Endothelial cell of umbilical vein (primary cell): ENCODE data around the gene NLGN1. TPM values are rescaled to one million over a fixed set of nuclear protein-coding genes. Genes with fewer than 3 reads are reported as not detected.

Experiments
- BruUV-seq: library from RNA; stranded (reverse); fragments of 400-500 nt; replicated peaks from 2 replicates; lab custom pipeline; 2021; lab: Mats Ljungman, UMichigan
- CTCF ChIA-PET: fragments of 300-600, 350-600 bp; sonication (Branson Sonifier 250); formaldehyde crosslinking; loops from one replicate; lab custom pipeline; 2021; ENCODE audit warnings: antibody characterized with exemption, inconsistent platforms; lab: Charles Lee
- POLR2A ChIA-PET: fragments of 300-600, 350-600 bp; sonication (Branson Sonifier 250); formaldehyde crosslinking; loops from one replicate; lab custom pipeline; 2021; ENCODE audit warnings: antibody characterized with exemption, inconsistent platforms; lab: Charles Lee
- DNase-seq: peaks from one replicate; pipeline ENCODE4 v3.0.0-alpha.2; 2011; ENCODE audit warnings: low read depth, low spot score
- FAIRE-seq: peaks from 2 replicates; lab custom pipeline; 2011; peaks lifted over from hg19 to GRCh38; lab: Jason Lieb, UNC
- H2AFZ ChIP-seq: 2 replicates; pipeline ENCODE4 v1.6.0; 2012; ENCODE audit warnings: low read depth, low read length, control low read depth, inconsistent platforms
- H3K27ac ChIP-seq: 2 replicates; pipeline ENCODE4 v1.5.1; 2011; ENCODE audit warnings: low read depth, mild to moderate bottlenecking, control low read depth, low read length, moderate library complexity; ENCODE audit not compliant: insufficient read depth
- H3K27me3 ChIP-seq, 2 experiments: 2 replicates each; pipeline versions ENCODE4 v1.6.0 to v1.6.1; 2011; ENCODE audit warnings: low read length in 2 of 2, mixed read lengths in 1 of 2; ENCODE audit not compliant: control insufficient read depth in 2 of 2, insufficient read depth in 2 of 2
- H3K36me3 ChIP-seq, 2 experiments: 2 replicates in 1 of 2; 3 replicates in 1 of 2; pipeline ENCODE4 v1.5.1; 2011; ENCODE audit warnings: low read length in 2 of 2, mild to moderate bottlenecking in 1 of 2, moderate library complexity in 1 of 2; ENCODE audit not compliant: control insufficient read depth in 2 of 2, insufficient read depth in 2 of 2; ENCODE audit errors: extremely low read depth in 1 of 2
- H3K4me1 ChIP-seq: 3 replicates; pipeline ENCODE4 v1.5.1; 2011; ENCODE audit warnings: mild to moderate bottlenecking, low read length; ENCODE audit not compliant: control insufficient read depth, insufficient read depth; ENCODE audit errors: extremely low read depth
- H3K4me2 ChIP-seq: 2 replicates; pipeline ENCODE4 v1.6.1; 2011; ENCODE audit warnings: low read length, control low read depth, mixed read lengths; ENCODE audit not compliant: insufficient read depth
- H3K4me3 ChIP-seq, 3 experiments: fragments of 200-600 bp in 1 of 3; sonication (generic), shearing (Covaris generic) in 1 of 3; replicated peaks in 1 of 3; 2 replicates each; pipeline ENCODE4 v1.5.1; 2011 to 2016; ENCODE audit warnings: control low read depth in 3 of 3, low read length in 3 of 3, mild to moderate bottlenecking in 2 of 3, inconsistent platforms in 1 of 3, low read depth in 1 of 3, moderate library complexity in 1 of 3; ENCODE audit not compliant: insufficient read depth in 1 of 3
- H3K79me2 ChIP-seq: 2 replicates; pipeline ENCODE4 v1.6.0; 2012; ENCODE audit warnings: low read length, inconsistent platforms; ENCODE audit not compliant: control insufficient read depth, insufficient read depth
- H3K9ac ChIP-seq: replicated peaks from 2 replicates; pipeline ENCODE3; 2011; ENCODE audit warnings: low read length, control low read depth; ENCODE audit not compliant: insufficient read depth; ENCODE audit errors: extremely low read depth
- H3K9me1 ChIP-seq: replicated peaks from 3 replicates; pipeline ENCODE4 v1.6.0; 2011; ENCODE audit warnings: mild to moderate bottlenecking, low read length; ENCODE audit not compliant: control insufficient read depth, insufficient read depth; ENCODE audit errors: extremely low read depth
- H3K9me3 ChIP-seq: replicated peaks from 2 replicates; pipeline ENCODE4 v1.5.1; 2012; ENCODE audit warnings: low read length, inconsistent platforms; ENCODE audit not compliant: control insufficient read depth, insufficient read depth
- H4K20me1 ChIP-seq: replicated peaks from 2 replicates; pipeline ENCODE3; 2011; ENCODE audit warnings: mild to moderate bottlenecking, low read length; ENCODE audit not compliant: control insufficient read depth, insufficient read depth; ENCODE audit errors: extremely low read depth
- EZH2 ChIP-seq: IDR thresholded peaks from 2 replicates; pipeline ENCODE4 v1.6.1; 2012; ENCODE audit warnings: borderline replicate concordance, low read depth, mild to moderate bottlenecking, moderate library complexity, low read length, inconsistent platforms; ENCODE audit not compliant: severe bottlenecking
- FOS ChIP-seq: IDR thresholded peaks from 2 replicates; pipeline ENCODE4 v1.6.1; 2011; ENCODE audit warnings: mild to moderate bottlenecking, low read length, moderate library complexity, borderline replicate concordance; ENCODE audit not compliant: insufficient read depth
- GATA2 ChIP-seq: IDR thresholded peaks from 2 replicates; pipeline ENCODE4 v1.7.0; 2011; ENCODE audit warnings: low read depth, mild to moderate bottlenecking, moderate library complexity, mixed read lengths, low read length; ENCODE audit not compliant: insufficient read length, insufficient read depth
- JUN ChIP-seq: IDR thresholded peaks from 2 replicates; pipeline ENCODE4 v1.6.1; 2011; ENCODE audit warnings: borderline replicate concordance, low read depth; ENCODE audit not compliant: insufficient read length, insufficient read depth
- MYC ChIP-seq: IDR thresholded peaks from one replicate; pipeline ENCODE4 v1.6.1; 2011; ENCODE audit warnings: mild to moderate bottlenecking, low read depth, low read length
- POLR2A ChIP-seq: IDR thresholded peaks from 2 replicates; pipeline ENCODE4 v1.6.1; 2012; ENCODE audit warnings: low read depth, mild to moderate bottlenecking, control low read depth, low read length
- POLR2AphosphoS5 ChIP-seq: IDR thresholded peaks from 2 replicates; pipeline ENCODE4 v1.6.1; 2012; ENCODE audit warnings: low read depth, mild to moderate bottlenecking, control low read depth, low read length, moderate library complexity; ENCODE audit not compliant: insufficient read depth
- dilution Hi-C: fragments of 300-500 bp; cut with MboI; formaldehyde crosslinking; loops from one replicate; pipeline ENCODE4 v1.15.0; 2019; ENCODE audit warnings: low sequenced_read_pairs; ENCODE audit not compliant: extremely low pct_ligation_motif_present
- intact Hi-C: fragments of 100-400 bp; cut with micrococcal nuclease; formaldehyde crosslinking; loops from one replicate; pipeline ENCODE4 v1.10.0; 2022
- polyA plus RNA-seq, 4 experiments: library from polyadenylated mRNA; depleted of rRNA in 3 of 4; stranded (reverse) in 3 of 4; unstranded in 1 of 4; fragments of >200 nt; gene quantifications; 2 replicates each; pipeline versions ENCODE4 v1.2.1 to v1.2.3, GENCODE V29; 2011 to 2012; ENCODE audit warnings: missing spikeins in 1 of 4
- total RNA-seq: library from RNA; stranded (reverse); gene quantifications from 2 replicates; pipeline ENCODE4 v1.2.3, GENCODE V29; 2021
- TF ChIP-seq, protein P1 (sequence below): IDR thresholded peaks from 2 replicates; pipeline ENCODE4 v1.6.1; 2011; ENCODE audit not compliant: insufficient read depth, insufficient read length
- TF ChIP-seq, protein P2 (sequence below), 2 donors: IDR thresholded peaks; 1 replicate in 1 of 2; 2 replicates in 1 of 2; pipeline ENCODE4 v1.5.1; 2011; ENCODE audit warnings: low read length in 2 of 2, mild to moderate bottlenecking in 2 of 2, moderate library complexity in 2 of 2, control low read depth in 1 of 2, inconsistent platforms in 1 of 2, low read depth in 1 of 2; ENCODE audit not compliant: insufficient read depth in 1 of 2; ENCODE audit errors: extremely low read depth in 1 of 2

Gene NLGN1
- total and polyA plus RNA-seq, 2 donors (not counting 3 experiments of a cell fraction or from before 2014, with no cell fraction given): 7.9 to 16.3 TPM

DNA sequence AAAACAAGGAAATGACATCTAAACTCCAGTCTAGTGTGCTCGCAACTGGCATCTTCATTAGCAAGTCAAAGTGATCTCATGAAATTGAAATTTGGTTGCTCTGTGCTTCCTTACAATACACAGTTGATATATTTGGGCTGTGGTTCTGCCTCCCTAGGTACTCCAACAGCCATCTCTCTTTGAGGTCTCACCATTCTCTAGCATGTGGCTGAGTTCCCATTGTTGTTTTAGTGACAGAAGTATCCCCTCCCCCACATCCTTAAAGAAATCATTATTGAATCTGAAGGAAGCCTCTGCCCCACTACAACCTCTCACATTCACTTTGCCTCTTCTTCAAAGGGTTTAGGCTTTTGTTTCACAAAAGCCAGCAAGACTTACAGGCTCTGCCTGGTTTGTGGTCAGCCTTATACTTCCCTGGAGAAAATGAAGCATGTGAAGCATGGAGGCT is 516.5 kb downstream of the NLGN1 start:
- Histone ChIP-seq H3K4me3 (no peak overlapping the region), H4K20me1 (no peaks in the 10 kb centered on the region), H3K9me3 (no peaks in the 10 kb centered on the region), H3K79me2 (no peaks in the 10 kb centered on the region), H3K9me1 (no peaks in the 10 kb centered on the region), H3K27me3 (no peaks in the 10 kb centered on the region), H2AFZ (no peak overlapping the region), H3K4me2 (no peak overlapping the region), H3K27ac (no peak overlapping the region), H3K36me3 (no peaks in the 10 kb centered on the region), H3K9ac (no peak overlapping the region), H3K4me1 (no peaks in the 10 kb centered on the region)
- DNase-seq (no peak), FAIRE-seq (no peak)
- no peak for TF ChIP-seq MYC
- TF ChIP-seq, protein P1, sequence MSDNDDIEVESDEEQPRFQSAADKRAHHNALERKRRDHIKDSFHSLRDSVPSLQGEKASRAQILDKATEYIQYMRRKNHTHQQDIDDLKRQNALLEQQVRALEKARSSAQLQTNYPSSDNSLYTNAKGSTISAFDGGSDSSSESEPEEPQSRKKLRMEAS: no peak
- no peak for TF ChIP-seq FOS
- TF ChIP-seq POLR2AphosphoS5: no peak
- TF ChIP-seq, protein P2, sequence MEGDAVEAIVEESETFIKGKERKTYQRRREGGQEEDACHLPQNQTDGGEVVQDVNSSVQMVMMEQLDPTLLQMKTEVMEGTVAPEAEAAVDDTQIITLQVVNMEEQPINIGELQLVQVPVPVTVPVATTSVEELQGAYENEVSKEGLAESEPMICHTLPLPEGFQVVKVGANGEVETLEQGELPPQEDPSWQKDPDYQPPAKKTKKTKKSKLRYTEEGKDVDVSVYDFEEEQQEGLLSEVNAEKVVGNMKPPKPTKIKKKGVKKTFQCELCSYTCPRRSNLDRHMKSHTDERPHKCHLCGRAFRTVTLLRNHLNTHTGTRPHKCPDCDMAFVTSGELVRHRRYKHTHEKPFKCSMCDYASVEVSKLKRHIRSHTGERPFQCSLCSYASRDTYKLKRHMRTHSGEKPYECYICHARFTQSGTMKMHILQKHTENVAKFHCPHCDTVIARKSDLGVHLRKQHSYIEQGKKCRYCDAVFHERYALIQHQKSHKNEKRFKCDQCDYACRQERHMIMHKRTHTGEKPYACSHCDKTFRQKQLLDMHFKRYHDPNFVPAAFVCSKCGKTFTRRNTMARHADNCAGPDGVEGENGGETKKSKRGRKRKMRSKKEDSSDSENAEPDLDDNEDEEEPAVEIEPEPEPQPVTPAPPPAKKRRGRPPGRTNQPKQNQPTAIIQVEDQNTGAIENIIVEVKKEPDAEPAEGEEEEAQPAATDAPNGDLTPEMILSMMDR (IDR thresholded peaks at IDR 0.05; ENCODE audit: extremely low read depth in 1 of 2, insufficient read depth in 1 of 2, low read depth in 1 of 2, low read length in 2 of 2): no peak
- TF ChIP-seq EZH2: no peak
- no peak for TF ChIP-seq POLR2A
- TF ChIP-seq GATA2: no peak
- no peak for TF ChIP-seq JUN
- dilution Hi-C loops: no loop called here
- ChIA-PET POLR2A (no interaction called here), CTCF (interaction anchor here (1.2 kb wide), 1 partner anchor 8 kb away, joined by 3 read pairs; no protein-coding TSS in a partner anchor)
- intact Hi-C loops: no loop called here
- BruUV-seq: no TSS peak
